GM12875 (cell line): ENCODE data around the gene MSANTD1.

Experiments used
- H3K4me3 ChIP-seq: one replicate; pipeline ENCODE4 v1.5.1; 2011; ENCODE audit warnings: low read depth, low read length, control low read depth
- TF ChIP-seq, protein P1 (sequence below): IDR thresholded peaks from 2 replicates; pipeline ENCODE4 v1.5.1; 2011; ENCODE audit warnings: low read depth, mild to moderate bottlenecking, control low read depth, inconsistent platforms, low read length, moderate library complexity, borderline replicate concordance; ENCODE audit not compliant: insufficient read depth

MSANTD1 gene

DNA sequence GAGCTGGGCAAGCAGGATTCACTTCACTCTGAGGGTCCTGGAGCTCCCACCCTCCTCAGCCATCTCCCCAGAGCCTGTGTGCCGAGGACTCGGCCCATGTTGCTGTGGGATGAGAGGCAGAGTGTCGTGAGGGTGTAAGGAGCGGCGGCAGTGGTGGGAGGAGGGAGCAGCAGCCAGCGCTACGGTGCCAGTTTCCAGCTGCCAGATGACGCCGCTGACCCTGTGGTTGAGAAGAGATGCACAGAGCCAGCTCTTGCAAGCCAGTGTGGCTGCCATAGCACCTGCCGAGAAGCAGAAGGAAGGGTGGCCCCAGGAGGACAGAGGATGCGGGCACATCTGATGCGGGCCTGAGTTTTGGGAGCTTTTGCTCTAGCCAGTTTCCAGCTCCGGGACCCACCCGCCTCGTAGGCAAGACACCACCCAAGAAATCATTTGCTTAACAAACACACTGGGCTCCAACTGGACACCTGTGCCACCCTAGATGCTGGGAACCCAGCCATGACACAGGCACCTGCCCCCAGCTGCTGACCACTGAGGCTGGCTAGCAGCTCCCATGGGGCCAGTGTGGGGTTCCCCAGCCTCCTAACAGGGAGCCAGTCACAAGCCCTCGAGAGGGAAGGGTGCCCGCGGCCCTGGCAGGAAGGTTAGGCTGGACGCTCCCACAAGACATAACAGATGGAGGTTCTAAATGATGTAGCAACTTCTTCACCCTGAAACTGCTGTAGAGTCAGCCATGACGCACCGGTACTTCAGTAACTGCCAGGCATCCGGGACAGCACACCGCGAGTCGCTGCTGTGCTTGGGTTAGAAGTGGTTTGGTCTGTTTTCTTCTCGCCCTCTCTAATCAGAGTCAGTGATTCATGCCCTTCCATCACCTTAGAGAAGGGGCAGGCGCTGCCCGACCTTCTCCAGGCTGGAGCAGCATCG, 8.9 kb downstream of the MSANTD1 start:
- TF ChIP-seq, protein P1, sequence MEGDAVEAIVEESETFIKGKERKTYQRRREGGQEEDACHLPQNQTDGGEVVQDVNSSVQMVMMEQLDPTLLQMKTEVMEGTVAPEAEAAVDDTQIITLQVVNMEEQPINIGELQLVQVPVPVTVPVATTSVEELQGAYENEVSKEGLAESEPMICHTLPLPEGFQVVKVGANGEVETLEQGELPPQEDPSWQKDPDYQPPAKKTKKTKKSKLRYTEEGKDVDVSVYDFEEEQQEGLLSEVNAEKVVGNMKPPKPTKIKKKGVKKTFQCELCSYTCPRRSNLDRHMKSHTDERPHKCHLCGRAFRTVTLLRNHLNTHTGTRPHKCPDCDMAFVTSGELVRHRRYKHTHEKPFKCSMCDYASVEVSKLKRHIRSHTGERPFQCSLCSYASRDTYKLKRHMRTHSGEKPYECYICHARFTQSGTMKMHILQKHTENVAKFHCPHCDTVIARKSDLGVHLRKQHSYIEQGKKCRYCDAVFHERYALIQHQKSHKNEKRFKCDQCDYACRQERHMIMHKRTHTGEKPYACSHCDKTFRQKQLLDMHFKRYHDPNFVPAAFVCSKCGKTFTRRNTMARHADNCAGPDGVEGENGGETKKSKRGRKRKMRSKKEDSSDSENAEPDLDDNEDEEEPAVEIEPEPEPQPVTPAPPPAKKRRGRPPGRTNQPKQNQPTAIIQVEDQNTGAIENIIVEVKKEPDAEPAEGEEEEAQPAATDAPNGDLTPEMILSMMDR: no peak
- no peak overlapping the region for H3K4me3 ChIP-seq

- H3K4me3 ChIP-seq: no peak overlapping the region
- TF ChIP-seq, protein P1: no peak
Observed at GRCh38 chr4:3261411-3262207, 12.7 kb downstream of the MSANTD1 start.

- TF ChIP-seq, protein P1: no peak
- H3K4me3 ChIP-seq: no peak overlapping the region
Observed at GRCh38 chr4:3262208-3263052, 13.5 kb downstream of the MSANTD1 start.

- no peak overlapping the region for H3K4me3 ChIP-seq
- TF ChIP-seq, protein P1: no peak
Observed at GRCh38 chr4:3263053-3263875, 14.3 kb downstream of the MSANTD1 start.

- TF ChIP-seq, protein P1: no peak
- H3K4me3 ChIP-seq: no peak overlapping the region
Observed at GRCh38 chr4:3263876-3264193, 14.9 kb downstream of the MSANTD1 start.

GRCh38 chr4:3266076-3266475, 17.1 kb downstream of the MSANTD1 start:
- TF ChIP-seq, protein P1: no peak

More at GRCh38 chr4:3266076-3266475, 17.1 kb downstream of the MSANTD1 start:
- no peak overlapping the region for H3K4me3 ChIP-seq
